K562 (cell line): ENCODE results near the gene PATE3. TPM values are rescaled to one million over a fixed set of nuclear protein-coding genes. Genes with fewer than 3 reads are reported as not detected.

ENCODE experiments used
- ATAC-seq: fragments of 200-7000 bp; cut with Tn5 transposase; 3 replicates; pipeline ENCODE4 v1.9.1; 2020; ENCODE audit warnings: moderate library complexity
- BruUV-seq: library from RNA; stranded (reverse); fragments of 400-500 nt; replicated peaks from 2 replicates; lab custom pipeline; 2021; lab: Mats Ljungman, UMichigan
- CTCF ChIA-PET: fragments of 300-600 bp; formaldehyde crosslinking; extraction: SDS; loops from one replicate; lab custom pipeline; 2021; ENCODE audit warnings: low intra/inter-chr PET ratio; lab: Yijun Ruan, JAX
- POLR2A ChIA-PET: fragments of 300-600, 350-650 bp; sonication (Branson Sonifier 250); formaldehyde crosslinking; extraction: SDS; loops from one replicate; lab custom pipeline; 2021; ENCODE audit warnings: antibody characterized with exemption, inconsistent platforms; lab: Yijun Ruan, JAX
- DNase-seq, 4 experiments: peaks; one replicate each; pipeline versions ENCODE4 v3.0.0 to v3.0.0-alpha.2; 2011 to 2018; ENCODE audit warnings: low spot score in 3 of 4, mixed read lengths in 3 of 4; ENCODE audit errors: extremely low read depth in 1 of 4
- FAIRE-seq: peaks from 2 replicates; lab custom pipeline; 2011; peaks lifted over from hg19 to GRCh38; lab: Jason Lieb, UNC
- H2AFZ ChIP-seq: 2 replicates; pipeline ENCODE4 v1.6.0; 2011; ENCODE audit warnings: low read depth, low read length, control low read depth, inconsistent platforms
- H3K27ac ChIP-seq: fragments of 200-600 bp; 3 replicates; pipeline ENCODE4 v1.8.0; 2011; ENCODE audit warnings: low read depth, mild to moderate bottlenecking, control low read depth, inconsistent platforms, low read length, moderate library complexity, mixed read lengths; ENCODE audit errors: extremely low read depth
- H3K27me3 ChIP-seq, 2 experiments: fragments of 300-600 bp in 1 of 2; 2 replicates in 1 of 2; 3 replicates in 1 of 2; pipeline versions ENCODE4 v1.6.0 to v1.8.0; 2011; ENCODE audit warnings: inconsistent platforms in 2 of 2, low read length in 2 of 2, mild to moderate bottlenecking in 1 of 2, mixed read lengths in 1 of 2, moderate library complexity in 1 of 2; ENCODE audit not compliant: control insufficient read depth in 2 of 2, insufficient read depth in 2 of 2
- H3K36me3 ChIP-seq: fragments of 300-600 bp; 3 replicates; pipeline ENCODE4 v1.8.0; 2011; ENCODE audit warnings: mild to moderate bottlenecking, low read length, inconsistent platforms; ENCODE audit not compliant: control insufficient read depth, insufficient read depth
- H3K4me1 ChIP-seq, 2 experiments: fragments of 200-600 bp in 1 of 2; replicated peaks in 1 of 2; 2 replicates in 1 of 2; 3 replicates in 1 of 2; pipeline versions ENCODE4 v1.5.1 to v1.8.0; 2011; ENCODE audit warnings: inconsistent platforms in 2 of 2, low read length in 2 of 2, mild to moderate bottlenecking in 1 of 2, mixed read lengths in 1 of 2, moderate library complexity in 1 of 2; ENCODE audit not compliant: control insufficient read depth in 2 of 2, insufficient read depth in 2 of 2
- H3K4me2 ChIP-seq: 2 replicates; pipeline ENCODE4 v1.6.1; 2011; ENCODE audit warnings: low read length, control low read depth, inconsistent platforms, mixed read lengths; ENCODE audit not compliant: insufficient read depth
- H3K4me3 ChIP-seq: fragments of 200-600 bp; sonication (generic), shearing (Covaris generic); 2 replicates; pipeline ENCODE4 v1.5.1; 2016; ENCODE audit warnings: control low read depth, inconsistent platforms
- H3K79me2 ChIP-seq: fragments of 200-600 bp; 3 replicates; pipeline ENCODE4 v1.8.0; 2011; ENCODE audit warnings: low read length, inconsistent platforms; ENCODE audit not compliant: control insufficient read depth, insufficient read depth
- H3K9ac ChIP-seq, 2 experiments: 2 replicates each; pipeline versions ENCODE4 v1.6.0 to v1.6.1; 2011; ENCODE audit warnings: low read depth in 2 of 2, low read length in 2 of 2, control low read depth in 1 of 2, inconsistent platforms in 1 of 2, mild to moderate bottlenecking in 1 of 2, mixed read lengths in 1 of 2; ENCODE audit not compliant: insufficient read depth in 1 of 2
- H3K9me1 ChIP-seq: one replicate; pipeline ENCODE4 v1.6.0; 2011; ENCODE audit warnings: inconsistent platforms, mild to moderate bottlenecking, low read length, moderate library complexity; ENCODE audit not compliant: control insufficient read depth, insufficient read depth
- H3K9me3 ChIP-seq: replicated peaks from 2 replicates; pipeline ENCODE4 v1.5.1; 2011; ENCODE audit warnings: low read depth, low read length, inconsistent platforms; ENCODE audit not compliant: control insufficient read depth, insufficient read depth
- H4K20me1 ChIP-seq: replicated peaks from 2 replicates; pipeline ENCODE4 v1.6.1; 2011; ENCODE audit warnings: low read length, inconsistent platforms, mixed read lengths; ENCODE audit not compliant: control insufficient read depth, insufficient read depth
- CBFB ChIP-seq: sonication (generic); formaldehyde crosslinking; IDR thresholded peaks from 2 replicates; pipeline ENCODE4 v1.4.0; 2020; ENCODE audit warnings: mild to moderate bottlenecking, missing genetic modification reagents
- ELK1 ChIP-seq: sonication (generic); formaldehyde crosslinking; IDR thresholded peaks from 2 replicates; pipeline ENCODE4 v1.8.1; 2022; ENCODE audit warnings: missing genetic modification reagents
- GABPA ChIP-seq: fragments of 200-800 bp; sonication (Bioruptor generic); conservative IDR thresholded peaks from 2 replicates; pipeline ENCODE4 v1.6.1; 2016; ENCODE audit warnings: low read depth, missing genetic modification characterization, missing compliant biosample characterization
- MNT ChIP-seq, 2 experiments: fragments of 450-650 bp; conservative IDR thresholded peaks; 2 replicates each; pipeline ENCODE4 v1.6.1; 2017; ENCODE audit warnings: mild to moderate bottlenecking in 2 of 2, moderate library complexity in 2 of 2
- NFIC ChIP-seq: fragments of 450-650 bp; IDR thresholded peaks from 2 replicates; pipeline ENCODE4 v1.6.1; 2017; ENCODE audit warnings: mild to moderate bottlenecking, inconsistent platforms
- POLR3A ChIP-seq: IDR thresholded peaks from 2 replicates; pipeline ENCODE4 v1.6.1; 2011; ENCODE audit warnings: borderline replicate concordance, mild to moderate bottlenecking, moderate library complexity; ENCODE audit not compliant: insufficient read length, insufficient read depth; ENCODE audit errors: extremely low read depth
- RB1 ChIP-seq: fragments of 450-650 bp; IDR thresholded peaks from 2 replicates; pipeline ENCODE4 v1.6.1; 2017; ENCODE audit warnings: low read depth, mild to moderate bottlenecking
- SMAD4 ChIP-seq: fragments of 250-450 bp; sonication (Bioruptor Pico); conservative IDR thresholded peaks from 2 replicates; pipeline ENCODE4 v1.8.0; 2021; ENCODE audit warnings: inconsistent platforms, mild to moderate bottlenecking, moderate library complexity
- TBP ChIP-seq: optimal IDR thresholded peaks from 2 replicates; pipeline ENCODE3; 2011; ENCODE audit warnings: low read depth, low read length, improper control_type of control experiment
- TOE1 ChIP-seq, 2 experiments: fragments of 450-650 bp in 1 of 2; sonication (generic) in 1 of 2; formaldehyde crosslinking in 1 of 2; IDR thresholded peaks; 2 replicates each; pipeline versions ENCODE4 v1.7.1 to v1.8.0; 2016 to 2022; ENCODE audit warnings: borderline replicate concordance in 2 of 2, mild to moderate bottlenecking in 2 of 2, antibody characterized with exemption in 1 of 2, inconsistent platforms in 1 of 2, low read depth in 1 of 2, missing genetic modification reagents in 1 of 2, moderate library complexity in 1 of 2
- U2AF1 ChIP-seq: fragments of 200-400 bp; formaldehyde crosslinking; optimal IDR thresholded peaks from 2 replicates; pipeline ENCODE3; 2017; ENCODE audit warnings: mild to moderate bottlenecking, low read depth, low read length, moderate library complexity
- U2AF2 ChIP-seq: fragments of 200-400 bp; formaldehyde crosslinking; optimal IDR thresholded peaks from 2 replicates; pipeline ENCODE3; 2017; ENCODE audit warnings: low read depth, mild to moderate bottlenecking, low read length
- XRCC3 ChIP-seq: fragments of 450-650 bp; IDR thresholded peaks from 2 replicates; pipeline ENCODE4 v1.6.1; 2017; ENCODE audit warnings: mild to moderate bottlenecking, moderate library complexity
- ZNF217 ChIP-seq: sonication (generic); formaldehyde crosslinking; IDR thresholded peaks from 2 replicates; pipeline ENCODE4 v1.8.0; 2022; ENCODE audit warnings: mild to moderate bottlenecking, missing genetic modification reagents
- ZNF232 ChIP-seq: sonication (generic); formaldehyde crosslinking; IDR thresholded peaks from 2 replicates; pipeline ENCODE4 v1.8.0; 2022; ENCODE audit warnings: mild to moderate bottlenecking, missing genetic modification reagents
- ZNF253 ChIP-seq: fragments of 250-450 bp; sonication (Bioruptor Pico); conservative IDR thresholded peaks from 2 replicates; pipeline ENCODE4 v1.6.1; 2021; ENCODE audit warnings: mild to moderate bottlenecking
- ZNF263 ChIP-seq: sonication (generic); formaldehyde crosslinking; IDR thresholded peaks from 2 replicates; pipeline ENCODE4 v1.8.0; 2022; ENCODE audit warnings: mild to moderate bottlenecking, missing genetic modification reagents, borderline replicate concordance
- ZNF77 ChIP-seq: fragments of 250-450 bp; sonication (Bioruptor Pico); IDR thresholded peaks from 2 replicates; pipeline ENCODE4 v1.5.0; 2020
- WGBS: fragments of 100-300 bp; shearing (Covaris generic); methylation state at CpG from one replicate; pipeline ENCODE4 v1.1.6; 2016; ENCODE audit warnings: low coverage, mixed read lengths; ENCODE audit not compliant: insufficient coverage; ENCODE audit errors: missing lambda C conversion rate; 5-methylcytosine and 5-hydroxymethylcytosine counted together
- in situ Hi-C: fragments of 300-500 bp; cut with MboI; formaldehyde crosslinking; loops from 4 replicates; pipeline ENCODE4 v1.15.0; 2018; ENCODE audit warnings: inconsistent platforms, mixed read lengths
- intact Hi-C: fragments of 100-400 bp; cut with micrococcal nuclease; formaldehyde crosslinking; loops from 2 replicates; pipeline ENCODE4 v1.14.2; 2022
- polyA plus RNA-seq, 8 experiments: library from polyadenylated mRNA; depleted of rRNA in 4 of 8; stranded (reverse) in 5 of 8; unstranded in 3 of 8; fragments of >200 nt; fragmentation: Nextera tagmentation in 2 of 8; fragmentation: Illumina TruSeq in 1 of 8; extraction: Ambion mirVana in 2 of 8; extraction: Trizol in 1 of 8; gene quantifications; 2 replicates each; pipeline versions ENCODE4 v1.2.1 to v1.2.3, GENCODE V29; 2011 to 2014; ENCODE audit warnings: inconsistent platforms in 1 of 8, missing spikeins in 1 of 8
- total RNA-seq, 7 experiments: library from RNA; depleted of rRNA in 6 of 7; stranded (reverse); fragments of >200 nt in 6 of 7; fragmentation: Illumina TruSeq in 2 of 7; extraction: Trizol in 2 of 7; gene quantifications; 2 replicates each; pipeline versions ENCODE4 v1.2.1 to v1.2.3, GENCODE V29; 2011 to 2021; ENCODE audit warnings: low replicate concordance in 1 of 7

Gene PATE3
- total and polyA plus RNA-seq, 9 of the 15 experiments (the other 6 are each of a cell fraction or from before 2014, with no cell fraction given), result not detected

- TF ChIP-seq ZNF263 (CRISPR knock-in tag) (no peak), ZNF217 (CRISPR knock-in tag) (no peak), XRCC3 (no peak), ZNF253 (CRISPR knock-in tag) (no peak), ELK1 (no peak), CBFB (CRISPR knock-in tag) (no peak), TOE1 (IDR thresholded peaks at IDR 0.05; ENCODE audit: borderline replicate concordance) (no peak), TOE1 (CRISPR knock-in tag; IDR thresholded peaks at IDR 0.05; ENCODE audit: borderline replicate concordance, low read depth) (no peak), GABPA (tag) (no peak), RB1 (no peak)
Observed at GRCh38 chr11:125773516-125773915, 14.4 kb upstream of the PATE3 start (continued).

GRCh38 chr11:125777309-125777708 is 10.6 kb upstream of the PATE3 start:
- CTCF ChIA-PET, result no interaction called here
- in situ Hi-C loops (no loop called here), intact Hi-C loops (no loop called here)
- ATAC-seq (no peak), FAIRE-seq (no peak), DNase-seq (no peak)
- Histone ChIP-seq H3K36me3 (no peaks in the 10 kb centered on the region), H3K9me1 (no peaks in the 10 kb centered on the region), H3K79me2 (no peaks in the 10 kb centered on the region), H2AFZ (no peak overlapping the region), H3K9ac (no peak overlapping the region), H3K27me3 (no peaks in the 10 kb centered on the region; a peak in 1 of 5 replicates), H3K4me1 (no peaks in the 10 kb centered on the region), H4K20me1 (no peaks in the 10 kb centered on the region), H3K27ac (no peak overlapping the region), H3K9me3 (no peaks in the 10 kb centered on the region), H3K4me2 (no peak overlapping the region), H3K4me3 (no peak overlapping the region)
- BruUV-seq, result no TSS peak
- WGBS, result 0% methylated on average over 5 of the region's 5 CpGs
- POLR2A ChIA-PET, result no interaction called here
- no peak for TF ChIP-seq NFIC
- no peak for TF ChIP-seq MNT (conservative IDR thresholded peaks at IDR 0.05)
- TF ChIP-seq U2AF1, result no peak
- TF ChIP-seq POLR3A, result no peak
- TF ChIP-seq TBP, result no peak
- TF ChIP-seq U2AF2, result no peak
- TF ChIP-seq ZNF232 (CRISPR knock-in tag), result no peak
- no peak for TF ChIP-seq ZNF77 (CRISPR knock-in tag)
- TF ChIP-seq SMAD4 (CRISPR knock-in tag), result no peak
